Keratinocyte (primary cell): Measurements from ENCODE around the gene KIAA0825. TPM values are rescaled to one million over a fixed set of nuclear protein-coding genes. Genes with fewer than 3 reads are reported as not detected.

Experiments
- DNase-seq: peaks from one replicate; pipeline ENCODE4 v3.0.0-alpha.2; 2011; ENCODE audit warnings: low read depth, missing footprints, low spot score
- FAIRE-seq: peaks from 2 replicates; lab custom pipeline; 2011; peaks lifted over from hg19 to GRCh38; lab: Jason Lieb, UNC
- H2AFZ ChIP-seq: 2 replicates; pipeline ENCODE4 v1.6.0; 2012; ENCODE audit warnings: low read length, control low read depth, inconsistent platforms; ENCODE audit not compliant: control insufficient read depth
- H3K27ac ChIP-seq: 2 replicates; pipeline ENCODE4 v1.5.1; 2011; ENCODE audit warnings: low read length; ENCODE audit not compliant: control insufficient read depth, insufficient read depth
- H3K27me3 ChIP-seq: 3 replicates; pipeline ENCODE4 v1.6.0; 2011; ENCODE audit warnings: low read length; ENCODE audit not compliant: control insufficient read depth, insufficient read depth; ENCODE audit errors: extremely low read depth
- H3K36me3 ChIP-seq, 2 experiments: 2 replicates in 1 of 2; 3 replicates in 1 of 2; pipeline ENCODE4 v1.5.1; 2011; ENCODE audit warnings: low read length in 2 of 2, mild to moderate bottlenecking in 1 of 2; ENCODE audit not compliant: control insufficient read depth in 2 of 2, insufficient read depth in 2 of 2; ENCODE audit errors: extremely low read depth in 1 of 2
- H3K4me1 ChIP-seq: 3 replicates; pipeline ENCODE4 v1.5.1; 2011; ENCODE audit warnings: low read length; ENCODE audit not compliant: control insufficient read depth, insufficient read depth; ENCODE audit errors: extremely low read depth
- H3K4me2 ChIP-seq: 3 replicates; pipeline ENCODE4 v1.6.0; 2011; ENCODE audit warnings: low read depth, low read length; ENCODE audit not compliant: control insufficient read depth, insufficient read depth; ENCODE audit errors: extremely low read depth
- H3K4me3 ChIP-seq, 3 experiments: fragments of 200-600 bp in 1 of 3; sonication (generic) in 1 of 3; 2 replicates in 2 of 3; 3 replicates in 1 of 3; pipeline ENCODE4 v1.5.1; 2011 to 2016; ENCODE audit warnings: low read length in 3 of 3, mild to moderate bottlenecking in 3 of 3, control low read depth in 2 of 3, inconsistent platforms in 1 of 3, low read depth in 1 of 3, mixed read lengths in 1 of 3, mixed run types in 1 of 3, moderate library complexity in 1 of 3; ENCODE audit not compliant: control insufficient read depth in 2 of 3, insufficient read depth in 2 of 3; ENCODE audit errors: extremely low read depth in 1 of 3
- H3K79me2 ChIP-seq: 2 replicates; pipeline ENCODE4 v1.6.0; 2012; ENCODE audit warnings: low read length; ENCODE audit not compliant: control insufficient read depth, insufficient read depth
- H3K9ac ChIP-seq: 3 replicates; pipeline ENCODE4 v1.6.0; 2011; ENCODE audit warnings: low read length; ENCODE audit not compliant: control insufficient read depth, insufficient read depth; ENCODE audit errors: extremely low read depth
- H3K9me1 ChIP-seq: 3 replicates; pipeline ENCODE4 v1.6.0; 2011; ENCODE audit warnings: low read length; ENCODE audit not compliant: control insufficient read depth, insufficient read depth; ENCODE audit errors: extremely low read depth
- H3K9me3 ChIP-seq: 2 replicates; pipeline ENCODE4 v1.5.1; 2012; ENCODE audit warnings: low read depth, low read length; ENCODE audit not compliant: control insufficient read depth
- H4K20me1 ChIP-seq: 3 replicates; pipeline ENCODE4 v1.6.0; 2011; ENCODE audit warnings: low read length; ENCODE audit not compliant: control insufficient read depth, insufficient read depth; ENCODE audit errors: extremely low read depth
- CTCF ChIP-seq, 3 experiments: IDR thresholded peaks in 1 of 3; conservative IDR thresholded peaks in 1 of 3; optimal IDR thresholded peaks in 1 of 3; 2 replicates in 2 of 3; 3 replicates in 1 of 3; pipeline versions ENCODE3 to v1.5.1; 2011; ENCODE audit warnings: low read length in 3 of 3, mild to moderate bottlenecking in 3 of 3, moderate library complexity in 2 of 3, control low read depth in 1 of 3, inconsistent platforms in 1 of 3; ENCODE audit not compliant: insufficient read depth in 2 of 3; ENCODE audit errors: extremely low read depth in 1 of 3
- EZH2 ChIP-seq: IDR thresholded peaks from one replicate; pipeline ENCODE4 v1.6.1; 2012; ENCODE audit warnings: inconsistent platforms, mild to moderate bottlenecking, low read length, moderate library complexity
- dilution Hi-C: fragments of 300-500 bp; cut with MboI; formaldehyde crosslinking; loops from one replicate; pipeline ENCODE4 v1.7.0; 2020; ENCODE audit warnings: low sequenced_read_pairs; ENCODE audit not compliant: extremely low pct_ligation_motif_present
- polyA plus RNA-seq, 5 experiments: library from polyadenylated mRNA; depleted of rRNA in 3 of 5; stranded (reverse) in 3 of 5; stranded (forward) in 1 of 5; unstranded in 1 of 5; fragments of >200 nt; gene quantifications; 1 replicate in 1 of 5; 2 replicates in 3 of 5; 3 replicates in 1 of 5; pipeline versions ENCODE4 v1.2.1 to v1.2.3, GENCODE V29; 2011 to 2012; ENCODE audit warnings: missing spikeins in 2 of 5, low read depth in 1 of 5, low replicate concordance in 1 of 5

KIAA0825 gene
- polyA plus RNA-seq, 1 donor (not counting 4 experiments of a cell fraction or from before 2014, with no cell fraction given): 1.2 TPM

GRCh38 chr5:94646758-94647157 lies 28.4 kb upstream of the KIAA0825 start:
- dilution Hi-C loops: no loop called here
- TF ChIP-seq CTCF (optimal IDR thresholded peaks at IDR 0.05 in 1 of 3, IDR thresholded peaks at IDR 0.05 in 1 of 3, conservative IDR thresholded peaks at IDR 0.05 in 1 of 3; ENCODE audit: extremely low read depth in 1 of 3, insufficient read depth in 2 of 3, low read length in 3 of 3): no peak
- TF ChIP-seq EZH2: no peak
- Histone ChIP-seq H4K20me1 (no peaks in the 10 kb centered on the region), H3K79me2 (no peaks in the 10 kb centered on the region), H3K4me2 (no peak overlapping the region), H3K9me3 (no peaks in the 10 kb centered on the region), H3K4me1 (no peaks in the 10 kb centered on the region), H3K27ac (no peak overlapping the region), H3K36me3 (no peaks in the 10 kb centered on the region), H3K9ac (no peak overlapping the region), H3K27me3 (no peaks in the 10 kb centered on the region), H2AFZ (no peak overlapping the region), H3K9me1 (no peaks in the 10 kb centered on the region), H3K4me3 (no peak overlapping the region)
- no peak for DNase-seq
- FAIRE-seq: no peak

GRCh38 chr5:94645053-94645452 lies 26.6 kb upstream of the KIAA0825 start:
- no peak overlapping the region for H3K4me2 ChIP-seq
- H3K27me3 ChIP-seq: no peaks in the 10 kb centered on the region
- dilution Hi-C loops: no loop called here
- H3K79me2 ChIP-seq: no peaks in the 10 kb centered on the region
- H3K4me1 ChIP-seq: no peaks in the 10 kb centered on the region
- no peak for FAIRE-seq
- H3K36me3 ChIP-seq: no peaks in the 10 kb centered on the region
- TF ChIP-seq EZH2 (no peak), CTCF (optimal IDR thresholded peaks at IDR 0.05 in 1 of 3, IDR thresholded peaks at IDR 0.05 in 1 of 3, conservative IDR thresholded peaks at IDR 0.05 in 1 of 3; ENCODE audit: extremely low read depth in 1 of 3, insufficient read depth in 2 of 3, low read length in 3 of 3) (no peak)
- DNase-seq: no peak
- H4K20me1 ChIP-seq: no peaks in the 10 kb centered on the region
- no peak overlapping the region for H3K9ac ChIP-seq
- no peak overlapping the region for H3K4me3 ChIP-seq
- no peak overlapping the region for H3K27ac ChIP-seq
- H3K9me3 ChIP-seq: no peaks in the 10 kb centered on the region
- H2AFZ ChIP-seq: no peak overlapping the region
- no peaks in the 10 kb centered on the region for H3K9me1 ChIP-seq
